ENCODE data around the gene MRPL3.

- TF ChIP-seq, protein P1, sequence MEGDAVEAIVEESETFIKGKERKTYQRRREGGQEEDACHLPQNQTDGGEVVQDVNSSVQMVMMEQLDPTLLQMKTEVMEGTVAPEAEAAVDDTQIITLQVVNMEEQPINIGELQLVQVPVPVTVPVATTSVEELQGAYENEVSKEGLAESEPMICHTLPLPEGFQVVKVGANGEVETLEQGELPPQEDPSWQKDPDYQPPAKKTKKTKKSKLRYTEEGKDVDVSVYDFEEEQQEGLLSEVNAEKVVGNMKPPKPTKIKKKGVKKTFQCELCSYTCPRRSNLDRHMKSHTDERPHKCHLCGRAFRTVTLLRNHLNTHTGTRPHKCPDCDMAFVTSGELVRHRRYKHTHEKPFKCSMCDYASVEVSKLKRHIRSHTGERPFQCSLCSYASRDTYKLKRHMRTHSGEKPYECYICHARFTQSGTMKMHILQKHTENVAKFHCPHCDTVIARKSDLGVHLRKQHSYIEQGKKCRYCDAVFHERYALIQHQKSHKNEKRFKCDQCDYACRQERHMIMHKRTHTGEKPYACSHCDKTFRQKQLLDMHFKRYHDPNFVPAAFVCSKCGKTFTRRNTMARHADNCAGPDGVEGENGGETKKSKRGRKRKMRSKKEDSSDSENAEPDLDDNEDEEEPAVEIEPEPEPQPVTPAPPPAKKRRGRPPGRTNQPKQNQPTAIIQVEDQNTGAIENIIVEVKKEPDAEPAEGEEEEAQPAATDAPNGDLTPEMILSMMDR (IDR thresholded peaks at IDR 0.05; ENCODE audit: low read length), result no peak
- no peak for TF ChIP-seq EZH2 (optimal IDR thresholded peaks at IDR 0.05; ENCODE audit: low read depth, low read length)
- TF ChIP-seq EZH2phosphoT487 (IDR thresholded peaks at IDR 0.05; ENCODE audit: low read length), result no peak
These were observed 36.2 kb upstream of the MRPL3 start for GRCh38 chr3:131538968-131539367.
